HG02852 (cell line): ENCODE measurements around the gene P2RY2.
"Not testable (repeated sequence)": the region's sequence is repeated elsewhere in the genome, so short reads cannot be mapped to it uniquely, and the experiment has no call there.

ENCODE experiments used
- ATAC-seq: cut with Tn5 transposase; IDR thresholded peaks from one replicate; pipeline ENCODE4 v1.9.1; 2021; ENCODE audit warnings: mild to moderate bottlenecking, moderate library complexity; ENCODE audit not compliant: unreplicated experiment

Gene P2RY2

DNA sequence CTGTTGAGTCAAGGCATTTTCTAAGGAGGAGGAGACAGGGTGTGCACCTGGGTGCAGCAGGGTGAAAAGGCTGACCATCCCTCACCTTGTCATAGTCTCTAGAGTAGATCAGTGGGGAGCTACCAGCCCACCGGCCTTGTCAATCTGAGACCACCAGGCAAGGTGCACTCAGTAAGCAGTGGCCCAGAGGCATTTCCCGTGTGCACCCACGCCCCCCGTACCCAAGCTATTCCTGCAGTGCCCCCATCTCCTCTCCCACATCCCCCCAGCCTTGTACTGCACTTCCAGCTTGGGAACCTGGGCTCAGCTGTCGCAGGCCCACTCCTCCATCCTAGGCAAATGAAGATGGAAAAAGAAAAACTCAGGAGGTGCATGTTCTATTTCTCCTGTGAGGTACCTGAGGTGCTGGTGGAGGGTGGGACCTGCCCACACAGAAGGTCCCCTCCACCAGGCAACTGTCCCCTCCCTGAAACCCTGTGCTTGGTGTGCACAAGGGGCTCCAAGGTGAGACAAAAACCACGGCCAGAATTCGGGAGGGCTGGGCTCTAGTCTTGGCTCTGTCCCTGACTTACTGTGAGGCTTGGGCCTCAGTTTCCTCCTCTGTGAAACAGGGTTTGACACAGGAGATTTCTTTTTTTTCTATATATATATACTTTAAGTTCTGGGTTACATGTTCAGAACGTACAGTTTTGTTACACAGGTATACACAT, 8.4 kb downstream of the P2RY2 start:
- ATAC-seq: no peak

- ATAC-seq: no peak
Observed at GRCh38 chr11:73227571-73228211, 9.6 kb downstream of the P2RY2 start.

DNA sequence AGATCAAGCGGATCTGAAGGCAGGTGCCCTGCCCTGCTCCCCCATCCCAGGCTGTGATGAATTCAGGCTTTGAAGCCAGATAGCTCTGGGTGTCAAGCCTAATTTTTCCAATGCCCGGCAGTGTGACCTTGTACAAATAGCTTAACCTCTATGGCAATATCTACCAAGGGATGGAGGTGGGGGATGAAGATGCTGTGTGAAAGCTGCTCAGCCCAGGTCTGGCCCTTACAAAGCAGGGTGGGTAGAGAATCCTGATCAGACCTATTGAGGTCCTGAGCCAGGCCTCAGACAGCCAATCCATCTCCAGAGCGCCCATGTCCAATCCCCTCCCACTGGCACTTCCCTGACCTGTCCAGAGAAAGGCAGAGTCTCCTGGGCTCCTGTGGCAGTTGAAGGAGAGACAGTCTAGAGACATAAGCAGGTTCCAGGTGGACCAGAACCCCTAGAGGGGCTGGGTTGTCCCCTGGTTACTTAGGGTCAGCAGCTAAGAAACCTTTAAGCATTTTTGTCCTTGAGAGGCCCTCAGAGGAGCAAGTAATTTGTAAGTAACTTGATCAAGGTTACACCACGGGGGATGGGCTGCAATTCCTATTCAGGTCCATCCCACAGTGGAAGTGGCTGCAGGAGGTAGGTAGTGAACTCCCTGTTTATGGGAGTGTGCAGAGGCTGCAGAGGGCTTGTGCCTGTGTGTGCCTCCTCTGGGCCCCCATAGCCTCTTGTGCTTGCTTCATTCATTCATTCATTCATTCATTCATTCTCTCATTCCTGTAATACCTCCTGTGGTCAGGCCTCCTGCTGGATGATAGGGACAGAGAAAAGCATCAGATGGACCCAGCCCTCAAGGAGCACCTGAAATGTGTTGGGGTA, 10.4 kb downstream of the P2RY2 start:
- no peak for ATAC-seq

GRCh38 chr11:73229321-73229895, 11.3 kb downstream of the P2RY2 start:
- ATAC-seq: no peak

DNA sequence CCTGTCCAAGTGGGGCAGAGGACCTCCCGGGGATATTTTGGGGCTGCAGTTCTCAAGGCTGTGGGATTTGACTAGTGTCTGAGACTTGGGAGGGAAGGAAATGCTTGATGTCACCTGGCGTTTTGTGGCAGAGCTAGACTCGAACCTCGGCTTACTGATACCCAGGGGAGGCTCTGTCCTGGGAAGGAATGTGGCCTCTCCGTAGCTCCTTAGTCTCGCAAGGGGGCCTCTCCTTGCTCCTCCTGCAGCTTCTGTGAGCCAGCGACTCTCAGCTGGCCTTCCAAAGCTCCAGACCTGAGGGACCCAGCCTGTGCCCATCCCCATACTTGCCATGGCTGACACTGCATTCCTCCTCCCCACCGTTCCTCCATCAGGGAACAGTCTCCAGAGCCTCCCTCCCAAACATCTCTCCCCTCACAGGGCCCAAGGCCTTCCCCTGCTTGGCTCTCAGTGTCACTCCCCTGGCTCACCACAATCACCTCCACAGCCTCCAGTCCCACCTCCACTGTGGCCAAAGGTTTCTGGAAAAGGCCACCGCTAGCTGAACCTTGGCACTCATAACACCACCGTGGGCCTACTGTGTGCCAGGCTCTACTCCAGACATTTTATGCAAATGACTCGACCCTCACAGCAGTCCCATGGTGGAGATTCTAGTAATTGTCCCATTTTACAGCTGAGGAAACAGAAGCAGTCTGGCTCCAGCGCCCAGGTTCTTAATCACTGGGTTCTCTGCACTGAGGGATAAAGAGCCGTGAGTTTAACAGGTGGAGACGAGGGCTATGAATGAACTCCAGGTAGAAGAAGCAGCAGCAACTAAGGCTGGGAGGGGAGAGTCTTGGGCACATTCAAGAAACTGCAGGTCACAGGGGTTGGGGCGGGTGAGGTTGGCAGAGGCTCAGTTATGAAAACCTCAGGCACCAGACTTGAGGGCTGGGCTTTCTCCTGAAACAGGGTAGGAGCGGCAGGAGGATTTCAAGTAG, 12.1 kb downstream of the P2RY2 start:
- ATAC-seq: no peak

DNA sequence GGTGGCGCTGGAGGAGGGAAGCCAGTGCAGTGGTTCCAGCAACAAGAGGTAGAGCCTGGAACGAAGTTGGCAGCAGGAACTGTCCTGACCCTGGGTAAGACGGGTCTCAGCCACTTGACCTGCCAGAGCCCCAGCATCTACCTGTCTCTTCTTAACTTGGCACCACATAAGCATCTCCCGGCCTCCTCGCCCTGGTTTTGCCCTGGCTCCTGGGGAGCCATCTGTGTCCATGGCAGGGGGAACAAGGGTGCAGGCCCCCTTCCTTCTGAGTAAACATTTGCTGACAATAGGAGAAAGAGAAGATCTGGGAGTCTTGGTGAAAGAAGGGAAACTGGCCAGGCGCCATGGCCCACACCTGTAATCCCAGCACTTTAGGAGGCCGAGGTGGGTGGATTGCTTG, 12.8 kb downstream of the P2RY2 start:
- ATAC-seq: no peak

DNA sequence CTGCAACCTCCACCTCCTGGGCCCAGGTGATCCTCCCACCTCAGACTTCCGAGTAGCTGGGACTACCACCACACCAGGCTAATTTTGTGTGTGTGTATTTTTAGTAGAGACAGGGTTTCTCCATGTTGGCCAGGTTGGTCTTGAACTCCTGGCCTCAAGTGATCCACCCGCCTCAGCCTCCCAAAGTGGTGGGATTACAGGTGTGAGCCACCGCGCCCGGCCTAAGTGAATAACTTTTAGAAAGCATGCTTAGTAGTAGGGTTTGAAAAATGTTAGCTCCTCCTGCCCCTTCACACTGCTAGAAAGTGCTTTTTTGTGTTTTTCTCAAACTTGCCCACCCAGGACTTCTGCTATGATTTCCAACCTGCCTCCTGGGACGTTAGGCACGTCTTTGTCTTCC, 14.4 kb downstream of the P2RY2 start:
- not testable (repeated sequence) for ATAC-seq

GRCh38 chr11:73233211-73233610, 15.1 kb downstream of the P2RY2 start:
- no peak for ATAC-seq

DNA sequence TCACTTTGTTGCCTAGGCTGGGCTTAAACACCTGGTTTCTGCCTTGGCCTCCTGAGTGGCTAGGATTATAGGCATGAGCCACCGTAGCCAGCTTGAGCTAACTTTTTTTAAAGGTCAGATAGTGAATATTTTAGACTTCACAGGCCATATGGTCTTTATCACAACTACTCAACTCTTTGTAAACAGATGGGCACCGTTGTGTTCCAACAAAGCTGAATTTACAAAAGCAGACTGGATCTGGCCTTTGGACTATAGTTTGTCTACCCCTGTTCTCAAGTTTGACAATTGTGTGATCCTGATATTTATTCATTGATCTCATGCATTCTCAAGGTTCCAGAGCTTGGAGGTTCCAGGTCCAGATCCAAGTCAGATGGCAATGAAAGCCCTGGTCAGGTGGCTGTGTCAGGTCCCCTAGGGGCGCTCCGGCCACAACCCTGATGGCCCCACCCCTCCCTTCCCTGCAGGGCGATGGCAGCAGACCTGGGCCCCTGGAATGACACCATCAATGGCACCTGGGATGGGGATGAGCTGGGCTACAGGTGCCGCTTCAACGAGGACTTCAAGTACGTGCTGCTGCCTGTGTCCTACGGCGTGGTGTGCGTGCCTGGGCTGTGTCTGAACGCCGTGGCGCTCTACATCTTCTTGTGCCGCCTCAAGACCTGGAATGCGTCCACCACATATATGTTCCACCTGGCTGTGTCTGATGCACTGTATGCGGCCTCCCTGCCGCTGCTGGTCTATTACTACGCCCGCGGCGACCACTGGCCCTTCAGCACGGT, 15.8 kb downstream of the P2RY2 start:
- ATAC-seq: no peak

DNA sequence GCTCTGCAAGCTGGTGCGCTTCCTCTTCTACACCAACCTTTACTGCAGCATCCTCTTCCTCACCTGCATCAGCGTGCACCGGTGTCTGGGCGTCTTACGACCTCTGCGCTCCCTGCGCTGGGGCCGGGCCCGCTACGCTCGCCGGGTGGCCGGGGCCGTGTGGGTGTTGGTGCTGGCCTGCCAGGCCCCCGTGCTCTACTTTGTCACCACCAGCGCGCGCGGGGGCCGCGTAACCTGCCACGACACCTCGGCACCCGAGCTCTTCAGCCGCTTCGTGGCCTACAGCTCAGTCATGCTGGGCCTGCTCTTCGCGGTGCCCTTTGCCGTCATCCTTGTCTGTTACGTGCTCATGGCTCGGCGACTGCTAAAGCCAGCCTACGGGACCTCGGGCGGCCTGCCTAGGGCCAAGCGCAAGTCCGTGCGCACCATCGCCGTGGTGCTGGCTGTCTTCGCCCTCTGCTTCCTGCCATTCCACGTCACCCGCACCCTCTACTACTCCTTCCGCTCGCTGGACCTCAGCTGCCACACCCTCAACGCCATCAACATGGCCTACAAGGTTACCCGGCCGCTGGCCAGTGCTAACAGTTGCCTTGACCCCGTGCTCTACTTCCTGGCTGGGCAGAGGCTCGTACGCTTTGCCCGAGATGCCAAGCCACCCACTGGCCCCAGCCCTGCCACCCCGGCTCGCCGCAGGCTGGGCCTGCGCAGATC, 16.5 kb downstream of the P2RY2 start:
- no peak for ATAC-seq

- no peak for ATAC-seq
Observed at GRCh38 chr11:73235236-73235786, 17.2 kb downstream of the P2RY2 start.

- ATAC-seq: no peak
Observed at GRCh38 chr11:73236205-73236765, 18.2 kb downstream of the P2RY2 start.

DNA sequence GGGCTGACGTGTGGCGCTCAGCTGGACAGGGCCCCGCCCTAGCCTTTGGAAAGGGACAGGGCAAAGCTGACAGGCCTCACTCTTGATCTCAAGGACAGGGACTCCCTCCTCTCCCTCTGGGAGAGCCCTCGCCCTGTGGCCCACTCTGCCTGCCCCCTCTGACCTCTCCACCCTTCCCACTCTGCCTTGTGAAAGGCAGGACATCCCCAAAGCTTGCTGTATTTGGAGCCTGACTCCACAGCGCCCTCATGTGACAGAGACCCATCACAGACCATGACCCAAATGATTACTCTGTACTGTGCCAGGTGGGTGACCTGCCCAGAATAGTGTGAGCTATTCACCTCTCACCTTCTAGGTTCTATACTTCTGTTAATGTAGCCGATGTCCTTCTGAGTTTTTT, 18.8 kb downstream of the P2RY2 start:
- ATAC-seq: no peak

DNA sequence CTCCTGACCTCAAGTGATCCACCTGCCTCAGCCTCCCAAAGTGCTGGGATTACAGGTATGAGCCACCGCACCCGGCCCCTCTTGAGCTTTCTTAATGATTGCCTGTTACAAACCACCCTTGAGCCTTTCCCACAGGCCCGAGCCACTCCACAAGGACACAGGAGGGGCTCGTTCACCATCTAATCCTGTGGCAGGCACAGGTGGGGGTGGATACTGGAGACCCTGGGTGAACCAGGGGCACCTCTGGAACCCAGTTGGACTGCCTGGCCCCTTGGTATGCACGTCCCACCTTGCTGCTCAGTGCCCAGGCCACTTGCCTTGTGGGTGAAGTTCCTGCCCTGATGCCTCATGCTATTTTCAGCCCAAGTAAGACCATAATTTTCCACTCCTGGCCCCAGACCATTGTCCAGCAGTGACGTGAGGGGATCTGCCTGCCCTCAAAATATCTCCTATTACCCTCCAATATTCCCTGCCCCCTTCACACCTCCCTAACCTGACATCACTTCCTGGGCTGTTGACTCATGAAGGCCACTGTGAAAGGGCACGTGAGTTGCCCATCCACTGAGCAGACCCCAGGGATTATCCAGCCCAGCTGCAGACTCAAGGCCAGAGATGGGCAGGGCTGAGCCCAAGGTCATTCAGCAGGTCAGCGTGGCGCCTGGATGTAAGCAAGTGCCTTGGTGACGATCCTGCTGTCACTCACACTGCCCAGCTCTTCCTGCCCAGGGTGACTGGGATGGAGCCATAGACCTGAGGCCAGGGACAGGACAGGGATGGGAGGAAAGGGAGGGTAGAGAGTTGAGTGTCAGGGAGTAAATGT, 19.6 kb downstream of the P2RY2 start:
- no peak for ATAC-seq

DNA sequence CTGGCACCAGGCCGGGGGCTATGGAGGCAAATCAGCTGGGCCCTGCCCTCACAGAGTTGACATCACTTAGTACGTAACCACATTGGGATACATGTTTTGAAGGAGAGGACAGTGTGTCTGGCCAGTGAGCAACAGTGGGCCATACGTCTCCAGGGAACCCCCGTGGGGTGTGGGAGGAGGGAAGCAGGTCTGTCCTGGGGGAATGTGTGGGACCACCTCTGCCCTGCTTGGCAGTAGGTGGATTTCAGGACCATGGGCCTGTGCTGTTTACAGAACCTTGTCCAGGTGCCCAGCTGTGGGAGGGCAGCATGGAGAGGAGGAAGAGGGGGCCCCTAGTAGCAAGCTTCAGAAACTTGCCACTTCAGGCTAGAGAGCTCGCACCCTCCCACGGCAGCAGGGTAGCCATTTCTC, 21.0 kb downstream of the P2RY2 start:
- ATAC-seq: no peak

DNA sequence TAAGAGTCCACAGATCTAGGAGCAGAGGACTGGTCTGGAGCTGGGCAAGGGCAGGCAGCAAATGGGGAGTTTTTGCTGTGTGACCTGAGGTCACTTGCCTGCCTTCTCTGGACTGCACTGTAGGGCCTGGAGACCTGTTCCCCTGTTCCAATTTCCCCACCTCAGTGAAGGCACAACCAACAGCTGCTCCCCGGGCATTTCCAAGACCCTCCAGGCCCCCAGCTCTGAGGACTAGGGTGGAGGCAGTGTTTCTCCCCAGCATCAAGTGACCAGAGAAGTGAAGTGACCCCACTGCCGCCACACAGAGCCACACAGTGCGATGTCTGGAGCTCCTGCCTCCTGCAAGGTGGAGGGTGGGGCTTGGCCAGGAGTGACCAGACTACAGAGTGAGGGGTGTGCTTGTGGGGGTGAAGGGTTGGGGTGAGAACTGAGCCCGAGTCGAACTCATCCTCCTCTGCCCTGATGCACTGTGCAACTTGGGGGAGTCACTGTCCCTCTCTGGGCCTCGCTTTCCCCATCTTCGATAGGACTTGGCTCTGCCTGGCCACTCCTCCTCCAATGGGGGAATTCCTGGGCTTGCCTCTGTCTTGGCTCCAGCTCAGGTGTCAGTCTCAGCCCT, 21.6 kb downstream of the P2RY2 start:
- no peak for ATAC-seq

DNA sequence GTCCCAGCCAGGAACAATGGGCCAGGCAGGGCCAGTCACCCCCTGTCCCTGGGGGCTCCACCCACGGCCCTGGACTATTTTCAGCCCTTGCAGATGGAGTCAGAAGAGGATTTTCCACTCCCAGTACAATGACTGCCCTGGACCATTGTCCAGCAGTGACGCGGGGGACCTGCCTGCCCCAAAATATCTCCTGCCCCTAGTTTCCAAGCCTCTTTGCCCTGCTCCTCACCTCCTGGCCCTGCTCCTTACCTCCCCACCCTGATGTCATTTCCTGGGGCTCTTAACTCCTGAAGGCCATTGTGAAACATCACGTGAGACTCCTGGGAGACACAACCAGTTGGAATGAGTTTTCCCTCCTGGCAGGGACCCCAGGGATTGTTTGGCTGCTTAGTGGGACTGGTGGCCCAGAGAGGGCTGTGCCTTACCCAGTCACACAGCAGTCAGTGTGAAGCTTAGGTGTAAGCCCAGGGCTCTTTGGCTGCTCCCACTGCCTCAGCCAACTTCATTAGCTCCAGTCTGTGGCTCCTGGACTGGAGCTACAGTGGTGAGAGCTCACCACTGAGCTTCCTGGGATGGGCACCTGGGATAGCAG, 22.2 kb downstream of the P2RY2 start:
- no peak for ATAC-seq
